Nephron (organoid): ENCODE data around the gene STIP1.

Source experiments
- H3K27ac Mint-ChIP-seq, 3 experiments: 2 replicates each; pipeline ENCODE4 v1.8.0; 2020; ENCODE audit warnings: mixed read lengths in 3 of 3, mild to moderate bottlenecking in 2 of 3, moderate library complexity in 1 of 3
- H3K27me3 Mint-ChIP-seq: 2 replicates; pipeline ENCODE4 v1.8.0; 2021; ENCODE audit warnings: low read depth, mild to moderate bottlenecking, moderate library complexity, mixed read lengths
- H3K36me3 Mint-ChIP-seq: 2 replicates; pipeline ENCODE4 v1.8.0; 2020; ENCODE audit warnings: low read depth, mixed read lengths
- H3K4me1 Mint-ChIP-seq: 2 replicates; pipeline ENCODE4 v1.8.0; 2020; ENCODE audit warnings: mixed read lengths
- H3K4me3 Mint-ChIP-seq, 3 experiments: 2 replicates each; pipeline ENCODE4 v1.8.0; 2020; ENCODE audit warnings: mild to moderate bottlenecking in 3 of 3, mixed read lengths in 3 of 3, moderate library complexity in 2 of 3
- H3K9me3 Mint-ChIP-seq: 2 replicates; pipeline ENCODE4 v1.8.0; 2020; ENCODE audit warnings: mixed read lengths
- TF ChIP-seq, protein P1 (sequence below), 3 experiments: fragments of 200-600 bp; sonication (generic); IDR thresholded peaks; one replicate each; pipeline ENCODE4 v1.5.0; 2021; ENCODE audit warnings: antibody characterized with exemption in 3 of 3; ENCODE audit not compliant: unreplicated experiment in 3 of 3

Gene STIP1

DNA sequence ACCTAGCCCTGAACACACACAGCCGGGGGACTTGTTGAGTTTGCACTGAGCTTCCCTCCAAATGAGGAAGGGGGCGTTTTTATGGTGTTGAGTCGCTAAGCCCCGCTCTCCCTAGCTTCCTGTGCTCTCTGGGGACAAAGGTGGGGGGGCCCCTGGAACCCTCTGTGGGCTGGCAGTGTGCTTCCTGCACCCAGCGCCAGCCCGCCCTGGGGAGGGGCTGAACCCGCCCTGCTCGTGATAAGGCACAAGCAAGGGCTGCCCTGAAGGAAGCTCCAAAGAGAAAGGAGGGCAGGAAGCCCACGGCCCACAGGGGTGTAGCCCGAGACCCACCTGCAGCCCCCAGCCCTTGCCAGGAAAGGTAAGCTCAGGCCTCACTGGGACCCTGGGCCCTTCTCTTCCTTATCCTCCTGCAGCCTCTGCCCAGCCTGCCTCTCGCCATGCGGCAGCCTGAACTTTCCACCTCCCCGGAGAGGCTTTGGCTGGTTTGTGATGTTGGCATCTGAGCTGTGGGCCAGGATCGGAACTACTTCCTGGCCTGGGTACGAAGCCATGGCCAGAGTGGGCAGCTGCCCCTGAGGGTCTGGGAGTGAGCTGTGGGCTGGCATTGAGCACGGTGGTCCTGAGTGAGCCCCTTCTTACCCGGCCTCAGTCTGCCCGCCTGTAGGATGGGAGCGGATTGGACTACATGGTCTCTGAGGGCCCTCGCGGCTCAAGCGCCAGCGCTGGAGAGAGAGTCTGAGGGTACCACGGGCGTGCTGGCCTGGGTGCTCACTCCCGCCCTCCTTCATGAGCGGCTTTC, 20.7 kb downstream of the STIP1 start, which contains the start of gene FERMT3:
Gene FERMT3, plus strand, starts transcription at position 265 of the 799 bp plus-strand sequence. CDS start 644 bp downstream, outside the sequence.
- Mint-ChIP-seq H3K27ac (peak within 1 kb of the TSS; percentile 84 to 92 (median 88)), H3K4me3 (no peak within 1 kb of the TSS), H3K36me3 (peaks cover 28% of the 10 kb centered on the region), H3K9me3 (no peaks in the 10 kb centered on the region), H3K4me1 (peaks cover 24% of the 10 kb centered on the region), H3K27me3 (no peaks in the 10 kb centered on the region)
- TF ChIP-seq, protein P1, sequence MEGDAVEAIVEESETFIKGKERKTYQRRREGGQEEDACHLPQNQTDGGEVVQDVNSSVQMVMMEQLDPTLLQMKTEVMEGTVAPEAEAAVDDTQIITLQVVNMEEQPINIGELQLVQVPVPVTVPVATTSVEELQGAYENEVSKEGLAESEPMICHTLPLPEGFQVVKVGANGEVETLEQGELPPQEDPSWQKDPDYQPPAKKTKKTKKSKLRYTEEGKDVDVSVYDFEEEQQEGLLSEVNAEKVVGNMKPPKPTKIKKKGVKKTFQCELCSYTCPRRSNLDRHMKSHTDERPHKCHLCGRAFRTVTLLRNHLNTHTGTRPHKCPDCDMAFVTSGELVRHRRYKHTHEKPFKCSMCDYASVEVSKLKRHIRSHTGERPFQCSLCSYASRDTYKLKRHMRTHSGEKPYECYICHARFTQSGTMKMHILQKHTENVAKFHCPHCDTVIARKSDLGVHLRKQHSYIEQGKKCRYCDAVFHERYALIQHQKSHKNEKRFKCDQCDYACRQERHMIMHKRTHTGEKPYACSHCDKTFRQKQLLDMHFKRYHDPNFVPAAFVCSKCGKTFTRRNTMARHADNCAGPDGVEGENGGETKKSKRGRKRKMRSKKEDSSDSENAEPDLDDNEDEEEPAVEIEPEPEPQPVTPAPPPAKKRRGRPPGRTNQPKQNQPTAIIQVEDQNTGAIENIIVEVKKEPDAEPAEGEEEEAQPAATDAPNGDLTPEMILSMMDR (IDR thresholded peaks at IDR 0.05; ENCODE audit: unreplicated experiment in 3 of 3): no peak

DNA sequence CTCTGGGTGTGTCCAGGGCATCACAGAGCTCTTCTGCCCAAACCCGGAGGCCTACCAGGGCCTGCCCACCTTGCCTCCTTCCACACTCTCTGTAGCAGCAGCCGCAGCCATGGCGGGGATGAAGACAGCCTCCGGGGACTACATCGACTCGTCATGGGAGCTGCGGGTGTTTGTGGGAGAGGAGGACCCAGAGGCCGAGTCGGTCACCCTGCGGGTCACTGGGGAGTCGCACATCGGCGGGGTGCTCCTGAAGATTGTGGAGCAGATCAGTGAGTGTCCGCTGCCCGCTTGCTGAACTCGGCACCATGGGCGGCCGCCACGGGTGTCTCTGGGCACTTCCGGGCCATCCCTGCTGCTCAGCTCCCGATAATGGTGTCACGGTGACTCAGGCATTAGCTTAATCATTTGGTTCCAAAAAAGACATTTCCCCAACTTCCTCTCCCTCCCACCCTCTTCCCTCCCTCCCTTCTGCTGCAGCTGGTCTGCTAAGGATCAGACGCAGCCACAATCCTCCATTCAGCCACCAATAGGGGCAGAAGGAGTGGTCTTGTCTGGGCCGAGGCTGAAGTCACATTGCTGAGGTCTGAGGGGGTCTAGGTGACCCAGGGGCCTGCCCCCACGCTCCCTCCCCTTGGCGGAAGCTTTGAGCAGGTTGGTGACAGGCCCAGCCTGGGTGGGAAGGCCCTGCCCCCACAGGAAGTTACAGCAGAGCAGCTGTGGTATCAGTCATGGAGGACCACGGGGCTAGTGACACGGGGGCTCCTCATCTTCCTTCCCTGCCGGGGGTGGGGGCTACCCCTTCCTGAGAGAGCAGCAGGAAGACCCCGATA, 21.5 kb downstream of the STIP1 start:
- Mint-ChIP-seq H3K27me3 (no peaks in the 10 kb centered on the region), H3K9me3 (no peaks in the 10 kb centered on the region), H3K4me1 (peaks cover 24% of the 10 kb centered on the region), H3K4me3 (peak overlapping the region in 1 of 3 experiments; percentile 35), H3K27ac (peak overlapping the region; percentile 84 to 92 (median 88)), H3K36me3 (peaks cover 23% of the 10 kb centered on the region)
- TF ChIP-seq, protein P1 (IDR thresholded peaks at IDR 0.05; ENCODE audit: unreplicated experiment in 3 of 3): no peak

DNA sequence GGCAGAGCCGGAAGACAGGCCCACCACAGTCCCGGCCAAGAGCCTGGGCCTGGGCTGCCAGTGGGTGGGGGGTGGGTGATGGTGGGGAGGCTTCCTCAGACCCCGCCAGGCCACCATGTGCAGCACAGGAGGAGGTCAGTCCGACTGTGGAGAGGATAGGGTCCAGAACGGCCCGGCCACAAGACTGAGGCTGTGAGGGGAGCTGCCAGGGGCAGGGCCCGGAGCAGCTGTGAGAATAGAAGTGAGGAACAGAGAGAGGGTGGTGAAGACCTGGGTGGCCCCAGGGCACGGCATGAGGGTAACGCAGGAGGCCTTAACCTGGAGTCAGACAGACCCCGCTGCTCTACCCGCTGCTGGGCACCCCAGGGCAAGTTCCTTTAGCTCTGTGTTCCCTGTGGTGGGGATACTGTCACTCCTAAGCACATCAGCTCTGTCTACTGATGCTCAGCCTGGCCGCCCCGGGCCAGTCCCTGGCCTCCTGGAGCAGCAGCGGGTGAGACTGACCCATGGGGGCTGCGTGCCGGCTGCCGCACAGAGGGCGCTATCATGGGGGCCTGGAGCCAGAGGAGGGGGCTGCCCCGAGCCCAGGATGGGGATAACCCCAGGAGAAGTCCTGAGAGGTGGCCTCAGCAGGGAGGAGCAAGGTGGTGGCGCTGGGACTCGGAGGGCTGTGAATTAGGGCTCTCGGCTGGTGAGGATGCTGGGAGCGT, 22.3 kb downstream of the STIP1 start:
- Mint-ChIP-seq H3K4me3 (no peak overlapping the region), H3K27me3 (no peaks in the 10 kb centered on the region), H3K4me1 (peaks cover 22% of the 10 kb centered on the region), H3K9me3 (no peaks in the 10 kb centered on the region), H3K36me3 (peaks cover 15% of the 10 kb centered on the region), H3K27ac (peak overlapping the region in 2 of 3 experiments; percentile 84 to 88)
- TF ChIP-seq, protein P1 (IDR thresholded peaks at IDR 0.05; ENCODE audit: unreplicated experiment in 3 of 3): no peak

DNA sequence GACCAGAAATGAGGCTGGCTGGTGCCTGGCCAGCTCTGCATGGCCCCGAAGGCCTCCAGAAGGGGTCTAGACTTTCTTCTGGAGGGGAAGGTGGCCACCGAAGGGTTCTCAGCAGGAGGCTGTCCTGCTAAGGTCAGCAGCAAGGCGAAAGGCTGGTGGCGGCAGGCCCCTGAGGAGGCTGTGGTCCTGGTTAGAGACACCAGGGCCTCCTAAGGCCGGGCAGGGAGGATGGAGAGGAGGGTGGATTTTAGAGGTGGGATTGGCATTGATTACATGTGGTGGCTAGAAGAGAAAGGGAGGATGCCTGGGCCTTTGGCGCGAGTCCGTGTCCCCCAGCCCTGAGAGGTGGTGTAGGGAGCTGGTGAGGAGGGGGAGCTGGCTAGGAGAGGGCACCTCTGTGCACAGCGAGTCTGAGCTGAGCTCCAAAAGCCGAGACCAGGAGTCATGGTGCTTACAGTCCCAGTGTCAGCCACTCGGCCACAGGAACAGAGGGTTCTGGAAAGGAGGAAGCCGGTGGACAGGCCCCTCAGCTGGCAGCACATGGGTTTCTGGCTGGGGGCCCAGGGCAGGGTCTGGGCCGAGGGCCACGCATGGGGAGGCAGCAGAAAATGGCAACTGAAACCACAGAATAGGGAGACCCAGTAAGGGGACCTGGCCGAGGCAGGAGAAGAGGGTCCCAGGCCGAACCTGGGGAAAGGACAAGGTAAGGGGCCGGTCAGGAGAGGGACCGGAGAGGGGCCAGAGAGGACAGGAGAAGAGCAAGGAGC, 23.0 kb downstream of the STIP1 start:
- TF ChIP-seq, protein P1 (IDR thresholded peaks at IDR 0.05; ENCODE audit: unreplicated experiment in 3 of 3): no peak
- H3K27me3 Mint-ChIP-seq: no peaks in the 10 kb centered on the region
- peaks cover 15% of the 10 kb centered on the region for H3K4me1 Mint-ChIP-seq
- peak overlapping the region in 2 of 3 experiments; percentile 39 to 57 for H3K27ac Mint-ChIP-seq
- no peak overlapping the region for H3K4me3 Mint-ChIP-seq
- peaks cover 9% of the 10 kb centered on the region for H3K36me3 Mint-ChIP-seq
- no peaks in the 10 kb centered on the region for H3K9me3 Mint-ChIP-seq

DNA sequence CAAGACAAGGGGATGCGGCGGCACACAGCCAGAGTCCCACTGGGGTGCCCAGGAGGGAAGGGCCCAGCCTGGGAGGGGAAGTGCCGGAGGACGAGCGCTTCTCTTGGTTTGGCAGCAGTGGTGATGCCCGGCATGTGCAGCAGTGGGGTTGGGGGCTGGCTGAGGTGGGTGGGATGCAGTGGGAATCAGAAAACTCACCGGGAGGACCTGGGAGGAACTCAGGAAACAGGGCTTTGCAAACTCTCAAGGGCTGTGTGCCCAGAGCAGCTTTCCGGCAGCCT, 23.5 kb downstream of the STIP1 start:
- H3K27me3 Mint-ChIP-seq: no peaks in the 10 kb centered on the region
- H3K27ac Mint-ChIP-seq: no peak overlapping the region
- peaks cover 9% of the 10 kb centered on the region for H3K4me1 Mint-ChIP-seq
- peaks cover 3% of the 10 kb centered on the region for H3K36me3 Mint-ChIP-seq
- H3K4me3 Mint-ChIP-seq: no peak overlapping the region
- TF ChIP-seq, protein P1 (IDR thresholded peaks at IDR 0.05; ENCODE audit: unreplicated experiment in 3 of 3): no peak
- no peaks in the 10 kb centered on the region for H3K9me3 Mint-ChIP-seq
